NCI-H1436 treated with DMSO at 0.1 percent for 48 hours (cell line): ENCODE measurements around the gene MDFIC.

ENCODE experiments used
- DNase-seq: peaks from one replicate; lab custom pipeline; 2025; lab: John Stamatoyannopoulos, UW

Gene MDFIC

GRCh38 chr7:115038158-115038557 lies 116.3 kb downstream of the MDFIC start:
- DNase-seq, result peak; percentile 89

DNA sequence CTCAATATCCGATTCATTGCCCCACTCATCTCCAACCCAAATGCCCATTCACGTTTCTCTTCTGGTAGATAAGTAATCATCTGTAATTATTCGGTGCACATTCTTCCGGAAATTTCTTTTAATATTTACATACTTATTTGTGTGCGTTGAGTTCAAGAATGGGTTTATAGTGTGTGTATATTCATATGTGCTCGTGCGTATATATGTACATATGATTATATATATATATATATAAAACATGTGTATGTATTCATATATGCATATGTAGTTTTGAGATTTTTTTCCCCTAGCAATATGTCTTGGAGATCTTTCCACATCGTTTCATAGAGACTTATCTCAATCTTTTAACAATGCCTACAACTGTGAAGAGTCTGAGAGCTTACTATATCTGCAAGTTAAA lies 118.2 kb downstream of the MDFIC start:
- DNase-seq, result no peak

GRCh38 chr7:115040495-115040894 lies 118.6 kb downstream of the MDFIC start:
- no peak for DNase-seq

GRCh38 chr7:115042596-115042995 lies 120.7 kb downstream of the MDFIC start:
- DNase-seq, result no peak

DNA sequence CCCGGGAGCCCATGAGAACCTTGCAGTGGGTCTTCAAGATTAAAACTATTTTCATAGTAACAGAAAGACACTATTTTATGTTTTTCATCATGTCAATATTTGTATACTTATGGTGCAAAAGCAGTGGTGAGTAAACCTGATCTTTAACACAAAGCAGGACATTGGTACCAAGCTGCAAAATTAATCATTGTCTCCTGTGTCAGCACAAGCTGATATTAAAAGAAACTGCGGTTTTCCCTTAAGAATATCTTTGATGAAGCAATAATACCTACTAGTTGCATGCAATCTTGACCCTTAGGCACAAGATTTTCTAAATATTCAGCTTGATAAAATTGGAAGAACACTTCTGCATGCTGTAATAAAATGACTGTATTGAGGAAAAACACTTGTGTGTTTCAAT lies 121.7 kb downstream of the MDFIC start:
- no peak for DNase-seq

- DNase-seq, result no peak
Measured at GRCh38 chr7:115044224-115044623, 122.3 kb downstream of the MDFIC start.

- DNase-seq, result no peak
Measured at GRCh38 chr7:115047958-115048720, 126.2 kb downstream of the MDFIC start.

DNA sequence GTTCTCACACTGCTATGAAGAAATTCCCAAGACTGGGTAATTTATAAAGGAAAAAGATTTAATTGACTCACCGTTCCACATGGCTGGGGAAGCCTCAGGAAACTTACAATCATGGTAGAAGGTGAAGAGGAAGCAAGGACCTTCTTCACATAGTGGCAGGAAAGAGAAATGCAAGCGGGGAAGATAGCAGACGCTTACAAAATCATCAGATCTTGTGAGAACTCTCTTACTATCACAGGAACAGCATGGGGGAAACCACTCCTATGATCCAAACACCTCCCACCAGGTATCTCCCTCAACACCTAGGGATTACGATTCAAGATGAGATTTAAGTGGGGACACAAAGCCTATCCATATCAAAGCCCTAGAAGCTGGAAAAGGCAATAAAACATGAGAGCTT lies 130.8 kb downstream of the MDFIC start:
- DNase-seq, result no peak

GRCh38 chr7:115054478-115055065 lies 132.7 kb downstream of the MDFIC start:
- DNase-seq, result no peak

DNA sequence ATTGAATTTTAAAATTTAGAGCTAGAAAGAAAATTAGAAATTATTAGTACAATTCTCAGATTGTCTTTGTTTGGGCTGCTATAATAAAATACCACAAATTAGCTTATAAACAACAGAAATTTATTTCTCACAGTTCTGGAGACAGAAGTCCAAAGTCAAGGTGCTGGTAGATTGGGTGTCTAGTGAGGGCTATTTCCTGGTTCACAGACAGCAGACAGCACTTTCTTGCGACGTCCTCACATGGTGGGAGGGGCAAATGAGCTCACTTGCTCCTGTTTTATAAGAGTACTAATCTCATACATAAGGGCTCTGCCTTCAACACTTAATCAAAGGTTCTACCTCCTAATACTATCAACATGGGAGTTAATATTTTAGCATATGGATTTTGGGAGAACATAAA lies 134.1 kb downstream of the MDFIC start:
- no peak for DNase-seq

DNA sequence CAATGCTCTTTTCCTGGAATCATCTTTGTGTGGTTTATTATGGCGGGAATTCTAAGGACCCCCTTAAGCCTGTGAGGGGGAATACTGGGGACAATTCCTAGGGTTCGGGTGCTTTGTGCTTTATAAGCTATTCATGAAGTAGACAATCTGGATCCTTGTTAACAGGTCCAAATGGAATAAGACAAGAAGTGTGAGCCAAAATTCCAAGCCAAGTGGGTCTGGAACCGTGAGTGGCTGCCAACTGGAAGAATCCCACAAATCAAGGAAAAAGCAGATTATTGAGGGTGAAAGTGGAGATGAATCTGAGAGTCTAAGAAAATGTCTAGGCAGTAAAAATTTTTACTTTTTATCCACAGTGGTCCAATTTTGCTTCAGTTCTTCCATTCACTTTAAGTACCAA lies 136.8 kb downstream of the MDFIC start:
- DNase-seq, result no peak

- DNase-seq, result no peak
Measured at GRCh38 chr7:115059321-115059720, 137.4 kb downstream of the MDFIC start.

GRCh38 chr7:115060095-115060870 lies 138.4 kb downstream of the MDFIC start:
- DNase-seq, result no peak

GRCh38 chr7:115066050-115066449 lies 144.2 kb downstream of the MDFIC start:
- DNase-seq, result no peak

GRCh38 chr7:115066634-115067033 lies 144.7 kb downstream of the MDFIC start:
- no peak for DNase-seq

DNA sequence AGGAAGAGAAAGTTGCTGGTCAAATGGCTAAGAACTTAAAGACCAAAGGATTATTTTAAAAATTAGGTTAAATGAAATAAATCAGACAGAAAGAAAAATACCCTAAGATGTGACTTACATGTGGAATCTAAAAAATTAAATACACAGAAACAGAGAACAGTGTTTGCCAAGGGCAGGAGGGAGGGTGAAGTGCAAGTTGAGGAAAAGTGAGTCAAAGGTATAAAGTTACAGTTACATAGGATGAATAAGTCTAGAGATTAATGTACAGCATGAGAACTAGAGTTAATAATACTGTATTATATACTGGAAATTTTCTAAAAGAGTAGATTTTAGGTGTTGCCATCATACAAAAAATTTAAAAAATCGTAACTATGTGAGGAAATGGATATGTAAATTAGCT lies 146.3 kb downstream of the MDFIC start:
- no peak for DNase-seq
